ENCODE measurements around the gene MORN1.

DNA sequence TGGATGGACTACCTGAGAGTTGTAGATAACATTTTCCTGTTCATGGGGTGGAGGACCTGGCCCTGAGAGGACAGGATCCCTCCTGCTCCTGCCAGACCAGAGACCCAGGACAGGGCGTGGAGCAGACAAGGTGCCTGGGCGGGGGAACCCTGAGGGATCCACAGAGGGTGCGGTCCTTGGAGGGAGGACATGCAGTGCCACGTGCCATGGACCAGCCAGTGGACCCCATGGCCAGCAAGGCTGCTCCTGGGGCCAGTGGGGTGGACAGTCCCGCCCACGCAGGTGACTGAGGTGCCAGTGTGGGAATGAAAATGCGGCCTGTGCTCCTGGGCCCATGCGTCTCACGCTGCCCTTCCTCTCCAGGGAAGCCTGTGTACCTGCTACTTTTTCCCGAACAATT lies 3.9 kb upstream of the MORN1 start:
- TF ChIP-seq, protein P1, sequence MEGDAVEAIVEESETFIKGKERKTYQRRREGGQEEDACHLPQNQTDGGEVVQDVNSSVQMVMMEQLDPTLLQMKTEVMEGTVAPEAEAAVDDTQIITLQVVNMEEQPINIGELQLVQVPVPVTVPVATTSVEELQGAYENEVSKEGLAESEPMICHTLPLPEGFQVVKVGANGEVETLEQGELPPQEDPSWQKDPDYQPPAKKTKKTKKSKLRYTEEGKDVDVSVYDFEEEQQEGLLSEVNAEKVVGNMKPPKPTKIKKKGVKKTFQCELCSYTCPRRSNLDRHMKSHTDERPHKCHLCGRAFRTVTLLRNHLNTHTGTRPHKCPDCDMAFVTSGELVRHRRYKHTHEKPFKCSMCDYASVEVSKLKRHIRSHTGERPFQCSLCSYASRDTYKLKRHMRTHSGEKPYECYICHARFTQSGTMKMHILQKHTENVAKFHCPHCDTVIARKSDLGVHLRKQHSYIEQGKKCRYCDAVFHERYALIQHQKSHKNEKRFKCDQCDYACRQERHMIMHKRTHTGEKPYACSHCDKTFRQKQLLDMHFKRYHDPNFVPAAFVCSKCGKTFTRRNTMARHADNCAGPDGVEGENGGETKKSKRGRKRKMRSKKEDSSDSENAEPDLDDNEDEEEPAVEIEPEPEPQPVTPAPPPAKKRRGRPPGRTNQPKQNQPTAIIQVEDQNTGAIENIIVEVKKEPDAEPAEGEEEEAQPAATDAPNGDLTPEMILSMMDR (IDR thresholded peaks at IDR 0.05) = no peak
- no peak for TF ChIP-seq POLR2A (IDR thresholded peaks at IDR 0.05)

Measured in right lobe of liver (tissue), 4 donors.